ENCODE measurements around the gene DDX56.
A peak's percentile ranks its signal among the peaks of the same experiment; 100 is the strongest.

DDX56 gene

GRCh38 chr7:44573464-44574286 is at the start of gene DDX56:
Gene DDX56 (minus strand): TSS chr7:44573908. CDS start chr7:44573895, 13 bp downstream.
- no peaks in the 10 kb centered on the region for H3K27me3 Mint-ChIP-seq
- peak within 1 kb of the TSS; percentile 95 for H3K27ac Mint-ChIP-seq
- peaks cover 39% of the 10 kb centered on the region for H3K4me1 Mint-ChIP-seq
- peaks cover 54% of the 10 kb centered on the region for H3K36me3 Mint-ChIP-seq (ENCODE audit: low read depth)
- H3K4me3 Mint-ChIP-seq = peak within 1 kb of the TSS; percentile 91
- DNase-seq (peak; percentile 93), ATAC-seq (peak; percentile 98)
- H3K9me3 Mint-ChIP-seq = no peaks in the 10 kb centered on the region

GRCh38 chr7:44622342-44623151 is 48.8 kb upstream of the DDX56 start:
- Mint-ChIP-seq H3K9me3 (no peaks in the 10 kb centered on the region), H3K27ac (peak overlapping the region; percentile 88), H3K4me1 (peaks cover 82% of the 10 kb centered on the region), H3K27me3 (no peaks in the 10 kb centered on the region), H3K4me3 (peak overlapping the region; percentile 39), H3K36me3 (ENCODE audit: low read depth) (peaks cover 26% of the 10 kb centered on the region)
- peak; percentile 98 for ATAC-seq
- peak; percentile 35 for DNase-seq

DNA sequence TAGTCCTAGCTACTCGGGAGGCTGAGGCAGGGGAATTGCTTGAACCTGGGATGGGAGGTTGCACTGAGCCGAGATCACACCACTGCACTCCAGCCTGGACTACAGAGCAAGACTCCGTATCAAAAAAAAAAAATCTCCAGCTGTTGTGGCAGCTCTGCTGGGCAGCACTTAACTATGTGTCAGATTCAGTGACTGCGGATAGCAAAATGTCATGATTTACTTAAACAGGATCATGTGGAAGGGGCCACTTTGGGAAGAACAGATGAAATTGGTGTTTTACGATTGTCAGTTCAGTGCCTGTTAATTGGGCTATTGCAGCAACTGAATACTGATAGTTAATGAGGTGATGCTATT is 48.0 kb upstream of the DDX56 start:
- Mint-ChIP-seq H3K36me3 (ENCODE audit: low read depth) (peaks cover 26% of the 10 kb centered on the region), H3K4me3 (no peak overlapping the region), H3K27ac (peak overlapping the region; percentile 88), H3K4me1 (peaks cover 89% of the 10 kb centered on the region), H3K9me3 (no peaks in the 10 kb centered on the region), H3K27me3 (no peaks in the 10 kb centered on the region)
- no peak for ATAC-seq
- DNase-seq = no peak

DNA sequence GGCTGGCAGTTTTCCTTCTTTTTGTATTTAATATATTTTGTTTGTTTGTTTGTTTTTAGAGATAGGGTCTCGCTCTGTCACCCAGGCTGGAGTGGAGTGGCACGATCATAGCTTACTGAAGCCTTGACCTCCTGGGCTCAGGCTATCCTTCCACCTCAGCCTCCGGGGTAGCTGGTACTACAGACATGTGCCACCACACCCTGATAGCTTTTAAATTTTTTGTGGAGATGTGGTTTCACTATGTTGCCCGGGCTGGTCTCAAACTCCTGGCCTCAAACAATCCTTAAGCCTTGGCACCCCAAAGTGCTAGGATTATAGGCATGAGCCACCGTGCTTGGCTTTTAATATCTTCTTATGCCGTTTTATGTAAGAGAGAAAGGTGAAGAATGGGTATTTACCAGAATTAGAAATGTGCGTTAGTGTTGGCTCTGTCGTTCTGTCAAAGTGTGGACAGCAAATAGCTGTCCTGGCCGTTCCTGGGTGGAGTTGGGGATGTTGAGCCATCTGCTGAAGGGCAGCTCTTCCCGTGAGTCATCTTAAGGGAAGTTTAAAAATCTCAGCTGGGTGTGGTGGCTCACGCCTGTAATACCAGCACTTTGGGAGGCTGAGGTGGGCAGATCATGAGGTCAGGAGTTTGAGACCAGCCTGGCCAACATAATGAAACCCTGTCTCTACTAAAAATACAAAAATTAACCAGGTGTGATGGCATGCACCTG is 47.5 kb upstream of the DDX56 start:
- DNase-seq = no peak
- Mint-ChIP-seq H3K27me3 (no peaks in the 10 kb centered on the region), H3K4me3 (no peak overlapping the region), H3K9me3 (no peaks in the 10 kb centered on the region), H3K27ac (peak overlapping the region; percentile 88), H3K36me3 (ENCODE audit: low read depth) (peaks cover 23% of the 10 kb centered on the region), H3K4me1 (peaks cover 89% of the 10 kb centered on the region)
- no peak for ATAC-seq

DNA sequence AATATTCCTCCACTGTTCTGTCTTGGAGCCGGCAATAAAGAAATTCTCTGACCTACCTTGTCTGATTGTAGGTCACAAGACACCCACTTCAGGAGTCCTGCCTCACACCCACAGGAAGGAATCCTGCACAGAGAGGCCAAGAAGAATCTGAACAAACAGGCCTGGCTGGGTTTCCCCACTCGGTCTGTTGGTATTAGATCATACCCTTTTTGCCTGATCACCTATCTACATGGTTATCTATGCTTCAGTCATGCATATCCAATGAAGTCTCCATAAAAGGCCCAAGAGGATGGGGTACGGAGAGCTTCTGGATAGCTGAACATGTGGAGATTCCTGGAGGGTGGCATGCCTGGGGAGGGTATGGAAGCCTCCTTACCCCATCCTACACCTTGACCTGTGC is 45.0 kb upstream of the DDX56 start:
- no peaks in the 10 kb centered on the region for H3K9me3 Mint-ChIP-seq
- peaks cover 92% of the 10 kb centered on the region for H3K4me1 Mint-ChIP-seq
- no peak for ATAC-seq
- H3K36me3 Mint-ChIP-seq (ENCODE audit: low read depth) = peaks cover 17% of the 10 kb centered on the region
- no peaks in the 10 kb centered on the region for H3K27me3 Mint-ChIP-seq
- H3K27ac Mint-ChIP-seq = peak overlapping the region; percentile 92
- H3K4me3 Mint-ChIP-seq = peak overlapping the region; percentile 45
- DNase-seq = no peak

- no peaks in the 10 kb centered on the region for H3K27me3 Mint-ChIP-seq
- DNase-seq = no peak
- H3K4me3 Mint-ChIP-seq = peak overlapping the region; percentile 45
- H3K4me1 Mint-ChIP-seq = peaks cover 87% of the 10 kb centered on the region
- peak overlapping the region; percentile 92 for H3K27ac Mint-ChIP-seq
- no peak for ATAC-seq
- no peaks in the 10 kb centered on the region for H3K9me3 Mint-ChIP-seq
- H3K36me3 Mint-ChIP-seq (ENCODE audit: low read depth) = peaks cover 16% of the 10 kb centered on the region
Measured at GRCh38 chr7:44618045-44618444, 44.3 kb upstream of the DDX56 start.

DNA sequence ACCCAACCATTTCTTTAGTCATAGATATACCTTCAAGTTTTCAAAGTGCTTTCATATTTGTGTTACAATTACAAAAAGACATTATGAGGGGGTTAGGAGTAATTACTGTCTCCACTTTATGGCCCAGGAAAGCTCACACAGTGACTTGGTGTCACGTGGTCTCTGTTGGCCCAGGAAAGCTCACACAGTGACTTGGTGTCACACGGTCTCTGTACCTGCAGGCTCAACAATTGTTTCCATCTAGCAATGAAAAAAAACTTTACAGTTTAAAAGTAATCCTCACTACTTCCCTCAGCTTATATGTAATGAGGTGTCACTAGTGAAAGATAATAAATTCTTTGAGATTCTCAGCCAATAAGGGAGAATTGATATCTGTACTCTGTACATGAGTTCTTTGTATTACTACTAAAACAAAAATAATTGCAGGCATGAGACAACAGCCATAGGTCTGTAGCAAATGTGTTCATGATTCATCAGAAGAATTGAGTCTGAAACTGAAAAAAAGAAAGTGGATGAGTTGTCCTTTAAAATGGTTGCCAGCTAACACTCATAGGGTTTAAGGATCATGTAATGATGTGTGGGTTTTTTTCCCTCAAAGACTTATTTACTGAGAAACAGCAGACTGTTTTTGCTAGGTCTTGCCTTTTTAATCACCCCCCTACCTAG is 43.6 kb upstream of the DDX56 start:
- Mint-ChIP-seq H3K9me3 (no peaks in the 10 kb centered on the region), H3K36me3 (ENCODE audit: low read depth) (peaks cover 16% of the 10 kb centered on the region), H3K27ac (peak overlapping the region; percentile 92), H3K4me3 (peak overlapping the region; percentile 45), H3K4me1 (peaks cover 80% of the 10 kb centered on the region), H3K27me3 (no peaks in the 10 kb centered on the region)
- peak; percentile 90 for ATAC-seq
- no peak for DNase-seq

- peaks cover 78% of the 10 kb centered on the region for H3K4me1 Mint-ChIP-seq
- no peaks in the 10 kb centered on the region for H3K27me3 Mint-ChIP-seq
- H3K4me3 Mint-ChIP-seq = no peak overlapping the region
- no peak overlapping the region for H3K27ac Mint-ChIP-seq
- peaks cover 16% of the 10 kb centered on the region for H3K36me3 Mint-ChIP-seq (ENCODE audit: low read depth)
- no peak for ATAC-seq
- DNase-seq = no peak
- H3K9me3 Mint-ChIP-seq = no peaks in the 10 kb centered on the region
Measured at GRCh38 chr7:44616545-44616944, 42.8 kb upstream of the DDX56 start.

DNA sequence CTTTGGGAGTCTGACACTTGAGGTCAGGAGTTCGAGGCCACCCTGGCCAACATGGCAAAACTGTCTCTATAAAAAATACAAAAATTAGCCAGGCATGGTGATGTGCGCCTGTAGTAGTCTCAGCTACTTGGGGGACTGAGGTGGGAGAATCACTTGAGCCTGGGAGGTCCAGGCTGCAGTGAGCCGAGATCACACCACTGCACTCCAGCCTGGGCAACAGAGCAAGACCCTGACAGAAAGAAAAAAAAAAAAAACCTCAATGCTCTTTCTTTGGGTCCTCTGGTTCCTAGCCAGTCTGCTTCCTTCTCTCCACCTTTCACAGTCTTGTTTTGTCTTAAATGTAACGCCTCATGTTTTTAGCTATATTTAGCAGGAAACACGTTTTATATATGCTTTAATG is 42.1 kb upstream of the DDX56 start:
- no peak overlapping the region for H3K4me3 Mint-ChIP-seq
- H3K27me3 Mint-ChIP-seq = no peaks in the 10 kb centered on the region
- no peaks in the 10 kb centered on the region for H3K9me3 Mint-ChIP-seq
- no peak for DNase-seq
- peaks cover 16% of the 10 kb centered on the region for H3K36me3 Mint-ChIP-seq (ENCODE audit: low read depth)
- H3K4me1 Mint-ChIP-seq = peaks cover 70% of the 10 kb centered on the region
- H3K27ac Mint-ChIP-seq = peak overlapping the region; percentile 29
- ATAC-seq = no peak

GRCh38 chr7:44615149-44615611 is 41.5 kb upstream of the DDX56 start:
- H3K4me3 Mint-ChIP-seq = peak overlapping the region; percentile 41
- no peaks in the 10 kb centered on the region for H3K9me3 Mint-ChIP-seq
- H3K27me3 Mint-ChIP-seq = no peaks in the 10 kb centered on the region
- no peak for ATAC-seq
- peaks cover 16% of the 10 kb centered on the region for H3K36me3 Mint-ChIP-seq (ENCODE audit: low read depth)
- H3K4me1 Mint-ChIP-seq = peaks cover 66% of the 10 kb centered on the region
- DNase-seq = no peak
- peak overlapping the region; percentile 61 for H3K27ac Mint-ChIP-seq

- Mint-ChIP-seq H3K27ac (no peak overlapping the region), H3K4me1 (peaks cover 62% of the 10 kb centered on the region), H3K4me3 (no peak overlapping the region), H3K36me3 (ENCODE audit: low read depth) (peaks cover 17% of the 10 kb centered on the region), H3K27me3 (peaks cover 1% of the 10 kb centered on the region), H3K9me3 (no peaks in the 10 kb centered on the region)
- DNase-seq (no peak), ATAC-seq (no peak)
Measured at GRCh38 chr7:44609829-44610228, 36.1 kb upstream of the DDX56 start.

GRCh38 chr7:44608916-44609648 is 35.4 kb upstream of the DDX56 start:
- Mint-ChIP-seq H3K36me3 (ENCODE audit: low read depth) (peaks cover 12% of the 10 kb centered on the region), H3K4me1 (peaks cover 55% of the 10 kb centered on the region), H3K9me3 (no peaks in the 10 kb centered on the region), H3K27ac (peak overlapping the region; percentile 39), H3K27me3 (peaks cover 1% of the 10 kb centered on the region), H3K4me3 (peak overlapping the region; percentile 25)
- DNase-seq = peak; percentile 26
- ATAC-seq = no peak

GRCh38 chr7:44607141-44608068 is 33.7 kb upstream of the DDX56 start:
- DNase-seq (no peak), ATAC-seq (no peak)
- peak overlapping the region; percentile 97 for H3K27ac Mint-ChIP-seq
- no peaks in the 10 kb centered on the region for H3K9me3 Mint-ChIP-seq
- H3K27me3 Mint-ChIP-seq = peaks cover 1% of the 10 kb centered on the region
- peaks cover 52% of the 10 kb centered on the region for H3K4me1 Mint-ChIP-seq
- peak overlapping the region; percentile 93 for H3K4me3 Mint-ChIP-seq
- H3K36me3 Mint-ChIP-seq (ENCODE audit: low read depth) = peaks cover 12% of the 10 kb centered on the region
